Astrocyte (in vitro differentiated cells and primary cell): Measurements from ENCODE around the gene FOXR2.

Experiments
- CTCF ChIP-seq: IDR thresholded peaks from 2 replicates; pipeline ENCODE4 v1.5.1; 2011; ENCODE audit warnings: low read depth, mild to moderate bottlenecking, inconsistent platforms, low read length, moderate library complexity; ENCODE audit not compliant: insufficient read depth
- EZH2 ChIP-seq: IDR thresholded peaks from 2 replicates; pipeline ENCODE4 v1.6.1; 2012; ENCODE audit warnings: mild to moderate bottlenecking, low read length, inconsistent platforms; ENCODE audit not compliant: insufficient read depth

DNA sequence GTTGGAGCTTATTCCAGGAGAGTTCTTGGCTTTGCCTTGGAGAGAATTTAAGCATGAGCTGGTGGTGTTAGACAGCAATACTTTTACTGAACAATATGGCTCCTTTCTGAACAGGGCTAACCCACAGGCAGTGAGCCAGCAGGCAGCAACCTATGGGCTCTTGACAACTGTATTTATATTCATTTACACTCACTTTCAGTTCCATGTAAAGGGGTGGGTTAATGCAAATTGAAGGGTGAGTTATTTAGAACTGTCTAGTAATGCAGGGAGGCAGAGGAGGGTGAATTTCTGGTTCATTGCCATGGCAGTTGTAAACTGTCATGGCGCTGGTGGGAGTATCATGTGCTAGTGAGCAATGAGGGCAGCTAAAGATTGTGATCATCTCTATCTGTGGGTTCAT lies 15.7 kb downstream of the FOXR2 start:
- TF ChIP-seq CTCF, result no peak
- TF ChIP-seq EZH2, result no peak
